ENCODE data around the gene POU4F2.
"Not testable (repeated sequence)": the region's sequence is repeated elsewhere in the genome, so short reads cannot be mapped to it uniquely, and the experiment has no call there.

POU4F2 gene

GRCh38 chr4:146654687-146655520 is 16.2 kb downstream of the POU4F2 start:
- TF ChIP-seq ZFX (IDR thresholded peaks at IDR 0.05) (no peak), CTCF (conservative IDR thresholded peaks at IDR 0.05) (peak; percentile 12; the same call in 1 of the 2 replicates)
- no peak overlapping the region for H3K27ac ChIP-seq

GRCh38 chr4:146655521-146655856 is 16.8 kb downstream of the POU4F2 start:
- TF ChIP-seq CTCF (conservative IDR thresholded peaks at IDR 0.05), result no peak
- no peak for TF ChIP-seq ZFX (IDR thresholded peaks at IDR 0.05)

GRCh38 chr4:146661367-146661766 is 22.7 kb downstream of the POU4F2 start:
- H3K27ac ChIP-seq, result no peak overlapping the region

More at GRCh38 chr4:146655521-146655856, 16.8 kb downstream of the POU4F2 start:
- no peak overlapping the region for H3K27ac ChIP-seq

GRCh38 chr4:146663968-146664311 is 25.2 kb downstream of the POU4F2 start:
- H3K27ac ChIP-seq, result not testable (repeated sequence)

More at GRCh38 chr4:146661367-146661766, 22.7 kb downstream of the POU4F2 start:
- TF ChIP-seq ZFX (IDR thresholded peaks at IDR 0.05) (no peak), CTCF (conservative IDR thresholded peaks at IDR 0.05) (no peak)

- no peak overlapping the region for H3K27ac ChIP-seq
- TF ChIP-seq CTCF (conservative IDR thresholded peaks at IDR 0.05) (no peak), ZFX (IDR thresholded peaks at IDR 0.05) (no peak)
Observed at GRCh38 chr4:146674829-146675570, 36.3 kb downstream of the POU4F2 start.
